SK-N-MC (cell line): ENCODE results near the gene INPP5A.

Source experiments
- EZH2 ChIP-seq: fragments of 200-600 bp; sonication (generic); IDR thresholded peaks from one replicate; pipeline ENCODE4 v1.6.1; 2017; ENCODE audit warnings: antibody characterized with exemption
- FOXP2 ChIP-seq: optimal IDR thresholded peaks from 2 replicates; pipeline ENCODE3; 2011; ENCODE audit warnings: mild to moderate bottlenecking, moderate library complexity; ENCODE audit not compliant: insufficient read depth; ENCODE audit errors: extremely low read length, control extremely low read depth
- POLR2AphosphoS5 ChIP-seq: IDR thresholded peaks from 2 replicates; pipeline ENCODE4 v1.6.1; 2012; ENCODE audit warnings: mild to moderate bottlenecking, low read depth, low read length, borderline replicate concordance

DNA sequence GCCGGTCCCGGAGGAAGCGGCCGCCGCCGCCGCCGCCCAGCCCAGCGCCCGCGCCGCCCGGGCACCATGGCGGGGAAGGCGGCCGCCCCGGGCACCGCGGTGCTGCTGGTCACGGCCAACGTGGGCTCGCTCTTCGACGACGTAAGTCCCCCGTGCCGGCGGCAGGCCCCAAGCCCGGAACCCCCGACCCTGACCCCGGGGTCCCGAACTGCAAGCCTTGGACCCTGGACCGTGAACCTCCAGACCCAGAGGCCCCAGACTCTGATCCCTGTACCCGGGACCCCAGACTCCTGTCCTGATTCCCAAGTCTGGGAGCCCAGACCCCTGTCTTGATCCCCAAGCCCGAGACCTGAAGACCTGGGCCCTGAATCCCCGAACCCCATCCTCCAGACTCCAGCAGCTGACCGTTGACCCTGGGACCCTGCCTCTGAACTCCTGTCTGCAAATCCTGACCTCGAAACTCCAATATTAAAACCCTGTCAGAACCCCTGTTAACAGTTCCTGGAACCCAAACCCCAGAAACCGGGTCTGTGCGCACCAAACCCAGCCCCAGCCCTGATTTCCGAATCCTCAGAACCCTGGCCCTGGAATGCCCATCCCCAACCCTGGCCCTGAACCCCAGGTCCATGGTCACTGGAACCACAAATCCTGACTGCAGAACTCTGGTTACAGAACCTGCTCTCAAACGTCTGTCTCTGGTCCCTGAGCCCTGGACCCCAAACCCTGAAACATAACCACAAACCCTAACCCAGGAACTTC lies 623 bp downstream of the INPP5A start:
- no peak for TF ChIP-seq POLR2AphosphoS5
- TF ChIP-seq EZH2, result no peak
- TF ChIP-seq FOXP2, result no peak
